ENCODE measurements around the gene CXorf66.
"Not testable (repeated sequence)": the region's sequence is repeated elsewhere in the genome, so short reads cannot be mapped to it uniquely, and the experiment has no call there.

The CXorf66 gene, protein sequence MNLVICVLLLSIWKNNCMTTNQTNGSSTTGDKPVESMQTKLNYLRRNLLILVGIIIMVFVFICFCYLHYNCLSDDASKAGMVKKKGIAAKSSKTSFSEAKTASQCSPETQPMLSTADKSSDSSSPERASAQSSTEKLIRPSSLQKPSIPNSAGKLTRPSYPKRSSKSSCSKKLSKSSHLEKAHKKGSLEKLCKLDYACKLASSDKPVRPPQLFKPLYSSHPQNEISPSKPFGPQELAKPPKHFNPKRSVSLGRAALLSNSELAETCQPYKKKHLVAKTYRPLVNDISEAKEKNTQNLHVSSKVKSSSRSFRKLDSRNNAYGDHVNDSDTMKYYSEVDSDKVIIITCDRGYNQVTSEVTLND

GRCh38 chrX:139965421-139965820, at the start of gene CXorf66:
Gene CXorf66 (minus strand): TSS chrX:139965521. CDS start chrX:139965496, 25 bp downstream.
- DNase-seq: no peak

- DNase-seq: no peak
Observed at GRCh38 chrX:139982856-139983255, 17.5 kb upstream of the CXorf66 start.

- DNase-seq: no peak
Observed at GRCh38 chrX:139974471-139974870, 9.2 kb upstream of the CXorf66 start.

GRCh38 chrX:139972629-139973624, 7.6 kb upstream of the CXorf66 start:
- DNase-seq: no peak

DNA sequence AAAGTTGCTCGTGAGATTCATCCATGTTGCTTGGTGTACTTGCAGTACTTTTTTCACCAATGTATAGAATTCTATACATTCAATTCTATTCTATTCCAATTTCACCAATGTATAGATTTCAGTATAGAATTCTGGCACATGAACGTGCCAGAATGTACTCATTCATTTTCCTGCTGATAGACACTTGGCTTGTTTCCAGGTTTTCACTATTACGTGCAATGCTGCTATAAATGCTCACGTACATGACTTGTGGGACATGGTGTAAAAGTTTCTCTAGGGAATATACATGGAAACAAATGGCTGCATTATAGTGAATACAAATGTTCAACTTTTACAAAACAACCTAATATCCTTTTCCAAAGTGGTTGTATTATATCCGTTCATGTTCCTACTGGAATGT, 6.8 kb upstream of the CXorf66 start:
- DNase-seq: no peak

DNA sequence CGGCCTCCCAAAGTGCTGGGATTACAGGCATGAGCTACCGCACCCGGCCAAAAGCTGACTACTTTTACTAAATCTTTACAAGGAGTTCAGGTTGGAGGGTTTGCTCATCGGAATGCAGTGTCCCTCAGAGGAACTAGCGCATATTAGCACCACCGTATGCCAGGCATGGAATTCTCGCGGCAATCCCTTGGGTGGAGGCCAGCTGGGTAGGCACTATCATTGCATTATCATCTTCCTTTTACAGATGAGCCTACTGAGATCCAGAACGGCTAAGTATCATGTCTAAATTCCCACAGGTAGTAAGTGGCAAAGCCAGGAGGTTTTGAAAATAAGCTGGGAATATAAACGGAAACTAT, 6.1 kb upstream of the CXorf66 start:
- no peak for DNase-seq

- no peak for DNase-seq
Observed at GRCh38 chrX:139969286-139969685, 4.0 kb upstream of the CXorf66 start.

DNA sequence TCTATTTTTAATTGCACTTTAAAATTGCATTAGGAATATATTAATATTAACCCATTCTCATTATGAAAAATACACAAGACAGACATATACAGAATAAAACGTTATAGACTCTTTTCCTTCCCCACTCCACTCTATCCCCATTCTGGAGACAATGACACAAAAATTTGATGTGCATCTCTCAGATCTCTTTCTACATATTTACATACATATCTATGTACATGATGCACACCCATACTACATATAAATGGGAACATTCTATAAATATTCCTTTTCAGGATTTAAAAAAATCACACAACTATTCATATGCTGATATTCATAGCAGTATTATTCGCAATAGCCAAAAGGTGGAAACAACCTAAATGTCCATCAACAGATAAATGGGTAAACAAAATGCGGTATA, 2.4 kb upstream of the CXorf66 start:
- DNase-seq: no peak

DNA sequence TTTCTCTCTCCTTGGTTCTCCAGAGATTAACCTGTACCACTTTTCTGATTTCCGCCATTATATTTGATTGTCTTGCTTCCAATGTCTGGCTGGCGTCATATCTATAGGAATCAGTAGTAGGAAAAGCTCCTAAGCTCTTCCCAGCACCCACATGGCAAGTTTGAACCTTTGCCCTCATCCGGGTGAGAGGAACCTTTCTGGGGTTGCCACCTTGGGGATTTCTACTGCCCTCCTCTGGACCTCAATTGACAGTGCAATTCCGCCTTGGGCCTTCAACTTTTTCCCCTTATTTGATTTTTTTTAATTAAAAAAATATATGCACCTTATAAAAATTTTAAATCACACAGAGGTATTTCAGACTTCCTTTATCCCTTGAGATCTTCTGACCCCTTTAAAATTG, 2.0 kb upstream of the CXorf66 start:
- no peak for DNase-seq

GRCh38 chrX:139966159-139966558, 838 bp upstream of the CXorf66 start:
- DNase-seq: not testable (repeated sequence)

DNA sequence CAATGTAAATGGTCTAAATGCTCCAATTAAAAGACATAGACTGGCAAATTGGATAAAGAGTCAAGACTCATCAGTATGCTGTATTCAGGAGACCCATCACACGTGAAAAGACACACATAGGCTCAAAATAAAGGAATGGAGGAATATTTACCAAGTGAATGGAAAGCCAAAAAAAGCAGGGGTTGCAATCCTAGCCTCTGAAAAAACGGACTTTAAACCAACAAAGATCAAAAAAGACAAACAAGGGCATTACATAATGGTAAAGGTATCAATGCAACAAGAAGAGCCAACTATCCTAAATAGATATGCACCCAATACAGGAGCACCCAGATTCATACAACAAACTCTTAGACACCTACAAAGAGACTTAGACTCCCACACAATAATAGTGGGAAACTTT, 4.2 kb downstream of the CXorf66 start:
- not testable (repeated sequence) for DNase-seq

DNA sequence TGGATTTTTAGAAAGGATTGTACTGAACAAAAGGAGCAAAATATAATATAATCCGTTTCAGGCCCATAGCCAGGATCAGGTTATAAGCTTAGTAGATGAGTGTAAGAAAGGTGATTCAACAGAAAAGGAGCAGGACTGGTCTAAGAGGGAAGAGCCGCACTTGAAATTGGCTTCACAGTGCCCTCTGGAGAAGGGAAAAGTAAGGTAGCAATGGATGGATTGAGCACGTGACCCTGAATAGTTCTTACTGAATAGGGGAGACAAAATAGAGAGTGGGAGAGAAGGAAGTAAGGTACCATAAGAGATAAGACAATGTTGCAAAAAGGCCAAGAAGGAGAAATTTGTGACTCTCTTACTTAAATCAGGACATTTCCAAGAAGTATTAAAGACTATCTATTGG, 15.6 kb downstream of the CXorf66 start:
- DNase-seq: no peak

- no peak for DNase-seq
Observed at GRCh38 chrX:139945075-139945474, 20.2 kb downstream of the CXorf66 start.

DNA sequence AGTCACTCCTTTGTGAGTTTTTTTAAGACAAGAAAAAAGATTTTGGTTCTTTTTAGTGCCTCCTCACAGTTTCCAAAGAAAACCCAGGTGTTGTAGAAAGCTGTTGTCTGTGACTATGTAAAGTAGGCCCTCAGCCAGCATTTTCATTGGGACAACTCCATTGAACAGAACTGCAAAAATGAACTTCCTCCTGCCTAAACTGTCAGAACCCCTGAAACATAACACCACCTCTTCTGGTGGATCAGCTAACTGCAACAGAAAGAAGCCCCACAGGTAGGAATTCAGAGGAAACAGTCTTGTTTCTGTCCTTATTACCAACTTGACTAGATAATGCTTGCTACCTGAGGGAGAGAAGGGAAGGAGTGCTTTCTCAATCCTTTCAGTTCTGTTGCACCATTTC, 29.1 kb downstream of the CXorf66 start:
- DNase-seq: no peak

- no peak for DNase-seq
Observed at GRCh38 chrX:139933904-139934303, 31.4 kb downstream of the CXorf66 start.

- DNase-seq: peak; percentile 80
Observed at GRCh38 chrX:139932901-139933796, 32.2 kb downstream of the CXorf66 start, which contains the start of gene ATP11C. Gene ATP11C (minus strand): TSS chrX:139933053. CDS start chrX:139932042, 1,011 bp downstream.

DNA sequence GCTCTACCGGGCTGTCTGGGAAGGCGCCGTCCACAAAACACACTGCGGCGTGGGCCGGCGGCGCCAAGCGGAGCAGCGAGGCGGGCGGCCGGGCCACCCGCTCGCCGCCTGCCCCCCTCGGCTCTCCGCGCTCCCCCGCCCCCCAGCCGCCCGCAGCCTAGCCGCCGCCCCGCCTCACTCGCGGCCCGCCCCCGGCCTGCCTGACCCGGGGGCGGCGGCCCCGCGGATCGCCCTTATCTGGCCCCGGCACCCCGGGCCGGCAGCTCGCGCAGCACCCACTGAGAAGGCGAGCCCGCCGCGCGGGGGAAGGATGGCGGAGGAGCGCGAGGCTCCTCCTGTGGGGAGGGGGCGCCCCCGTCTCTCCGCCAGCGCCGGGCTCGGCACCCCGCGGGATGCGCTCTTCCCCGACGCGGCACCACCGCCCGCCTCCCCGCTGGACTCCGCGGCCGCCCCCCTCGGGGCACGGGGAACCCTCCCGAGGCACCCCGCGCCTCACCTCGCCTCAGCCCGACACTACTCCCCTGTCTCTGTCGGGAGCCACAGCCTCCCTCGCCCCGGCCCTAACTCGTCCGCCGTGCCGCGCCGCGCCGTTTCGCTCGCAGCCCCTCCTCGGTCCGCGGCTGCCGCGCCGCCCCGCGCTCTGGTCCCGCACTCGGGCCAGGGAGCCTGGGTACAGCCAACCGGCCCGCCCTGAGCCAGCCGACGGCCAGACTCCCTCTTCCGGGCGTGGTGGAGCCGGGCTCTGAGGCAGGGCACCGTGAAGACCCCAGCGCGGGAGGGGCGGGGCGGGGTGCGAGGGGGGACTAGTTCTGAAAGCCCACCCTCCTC, 33.0 kb downstream of the CXorf66 start:
- DNase-seq: peak; percentile 52

DNA sequence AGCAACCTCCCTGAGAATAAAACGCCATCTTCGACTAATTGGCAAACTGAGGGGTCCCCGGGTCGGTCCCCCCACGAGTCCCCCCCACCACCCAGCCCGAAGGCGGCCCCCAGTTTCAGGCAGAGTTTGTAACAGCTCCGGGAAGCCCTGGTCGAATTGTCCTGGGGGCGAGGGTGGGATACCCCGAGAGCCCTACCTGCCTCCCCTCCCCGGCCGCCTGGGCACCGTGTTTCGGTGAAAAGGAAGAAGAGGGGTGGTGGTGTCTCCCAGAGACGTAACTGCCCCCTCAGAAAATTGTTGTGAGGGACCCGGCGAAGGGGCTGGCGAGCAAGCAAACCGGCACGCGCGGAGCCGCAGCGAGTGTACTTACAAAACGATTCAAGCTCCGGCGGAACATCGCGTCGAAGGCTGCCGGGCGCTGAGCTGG, 33.7 kb downstream of the CXorf66 start:
- DNase-seq: no peak

DNA sequence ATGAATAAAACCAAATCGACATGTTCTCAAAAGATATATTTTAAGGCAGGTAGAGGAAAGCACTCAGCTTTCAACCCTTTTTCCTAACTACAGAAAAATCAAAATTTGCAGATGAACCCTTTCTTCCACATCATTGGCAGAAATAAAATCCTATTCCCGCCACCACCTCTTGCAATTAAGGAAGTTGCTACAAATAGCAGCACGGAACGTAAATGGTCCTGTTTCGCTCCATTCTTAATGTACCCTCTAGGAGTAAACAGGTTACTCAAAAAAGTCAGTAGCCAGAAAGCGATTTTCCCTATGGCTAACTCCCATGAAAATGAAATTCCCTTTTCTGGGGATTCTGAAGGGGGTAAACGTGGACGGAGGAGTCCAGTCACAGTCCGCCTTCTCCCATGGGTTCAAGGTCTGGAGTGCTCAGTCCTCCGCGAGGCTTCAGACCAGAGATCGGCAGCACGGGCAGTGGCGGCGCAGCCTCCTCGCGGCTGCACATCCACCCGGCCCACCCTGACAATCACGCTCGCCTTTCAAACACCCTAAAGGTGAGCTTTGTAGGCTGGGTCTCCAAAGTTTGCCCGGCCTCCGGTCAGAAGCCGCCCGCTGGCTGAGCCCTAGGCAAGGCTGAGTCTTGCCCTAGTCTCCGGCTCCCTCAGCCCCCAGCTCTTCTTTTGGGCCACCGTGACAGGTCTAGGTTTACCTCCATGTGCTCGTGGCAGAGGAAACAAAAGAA, 34.2 kb downstream of the CXorf66 start:
- DNase-seq: peak; percentile 22

- no peak for DNase-seq
Observed at GRCh38 chrX:139930401-139930800, 34.9 kb downstream of the CXorf66 start.

GRCh38 chrX:139929876-139930275, 35.4 kb downstream of the CXorf66 start:
- no peak for DNase-seq
